Liver (tissue), 9 donors: Measurements from ENCODE around the gene TIMM8B. TPM values are rescaled to one million over a fixed set of nuclear protein-coding genes. Genes with fewer than 3 reads are reported as not detected.

ENCODE experiments used
- DNase-seq: peaks from one replicate; pipeline ENCODE4 v3.0.0-alpha.2; 2017; ENCODE audit warnings: low spot score
- H3K27ac ChIP-seq, 2 donors: one replicate each; pipeline ENCODE4 v1.7.0; 2013; ENCODE audit warnings: inconsistent platforms in 2 of 2, low read length in 2 of 2, control low read depth in 1 of 2, low read depth in 1 of 2, mild to moderate bottlenecking in 1 of 2
- H3K27me3 ChIP-seq, 4 donors: one replicate each; pipeline versions ENCODE4 v1.6.1 to v1.7.0; 2013; ENCODE audit warnings: low read length in 3 of 4, inconsistent platforms in 1 of 4, mild to moderate bottlenecking in 1 of 4, moderate library complexity in 1 of 4; ENCODE audit not compliant: control insufficient read depth in 4 of 4, insufficient read depth in 4 of 4
- H3K36me3 ChIP-seq, 4 donors: one replicate each; pipeline versions ENCODE4 v1.6.1 to v1.7.0; 2013; ENCODE audit warnings: low read length in 3 of 4, mild to moderate bottlenecking in 3 of 4, low read depth in 1 of 4, moderate library complexity in 1 of 4; ENCODE audit not compliant: control insufficient read depth in 4 of 4, insufficient read depth in 3 of 4
- H3K4me1 ChIP-seq, 4 donors: one replicate each; pipeline versions ENCODE4 v1.6.1 to v1.7.0; 2013; ENCODE audit warnings: low read length in 3 of 4, mild to moderate bottlenecking in 3 of 4, moderate library complexity in 1 of 4; ENCODE audit not compliant: control insufficient read depth in 4 of 4, insufficient read depth in 4 of 4
- H3K4me3 ChIP-seq, 3 donors: one replicate each; pipeline versions ENCODE4 v1.6.1 to v1.7.0; 2013; ENCODE audit warnings: low read length in 3 of 3, control low read depth in 1 of 3, low read depth in 1 of 3, mild to moderate bottlenecking in 1 of 3
- H3K9ac ChIP-seq, 2 donors: one replicate each; pipeline ENCODE4 v1.7.0; 2013; ENCODE audit warnings: low read length in 2 of 2, mild to moderate bottlenecking in 2 of 2, moderate library complexity in 2 of 2, control low read depth in 1 of 2, low read depth in 1 of 2
- H3K9me3 ChIP-seq, 4 donors: one replicate each; pipeline versions ENCODE4 v1.6.1 to v1.7.0; 2013; ENCODE audit warnings: low read length in 3 of 4; ENCODE audit not compliant: control insufficient read depth in 4 of 4
- EGR1 ChIP-seq, 2 donors: IDR thresholded peaks; 2 replicates each; pipeline ENCODE4 v1.6.1; 2016 to 2018; ENCODE audit warnings: antibody characterized with exemption in 2 of 2, low read depth in 2 of 2
- FOXA1 ChIP-seq: IDR thresholded peaks from 2 replicates; pipeline ENCODE4 v1.6.1; 2016; ENCODE audit warnings: antibody characterized with exemption
- FOXA2 ChIP-seq: IDR thresholded peaks from 2 replicates; pipeline ENCODE4 v1.6.1; 2016; ENCODE audit warnings: antibody characterized with exemption
- GABPA ChIP-seq, 2 donors: IDR thresholded peaks in 1 of 2; conservative IDR thresholded peaks in 1 of 2; 2 replicates each; pipeline ENCODE4 v1.6.1; 2016; ENCODE audit warnings: antibody characterized with exemption in 2 of 2, mild to moderate bottlenecking in 1 of 2, moderate library complexity in 1 of 2
- HNF4A ChIP-seq, 2 donors: conservative IDR thresholded peaks; 2 replicates each; pipeline ENCODE4 v1.6.1; 2016; ENCODE audit warnings: antibody characterized with exemption in 2 of 2, mild to moderate bottlenecking in 2 of 2
- HNF4G ChIP-seq: IDR thresholded peaks from 2 replicates; pipeline ENCODE4 v1.6.1; 2016; ENCODE audit warnings: antibody characterized with exemption
- JUND ChIP-seq, 2 donors: IDR thresholded peaks; 2 replicates each; pipeline ENCODE4 v1.6.1; 2016; ENCODE audit warnings: antibody characterized with exemption in 2 of 2
- NR2F2 ChIP-seq: IDR thresholded peaks from 2 replicates; pipeline ENCODE4 v1.6.1; 2016; ENCODE audit warnings: antibody characterized with exemption
- RAD21 ChIP-seq, 2 donors: IDR thresholded peaks; 2 replicates each; pipeline ENCODE4 v1.6.1; 2016; ENCODE audit warnings: antibody characterized with exemption in 2 of 2, mild to moderate bottlenecking in 2 of 2
- RXRA ChIP-seq, 2 donors: IDR thresholded peaks; 2 replicates each; pipeline ENCODE4 v1.6.1; 2017 to 2018; ENCODE audit warnings: antibody characterized with exemption in 2 of 2, mild to moderate bottlenecking in 1 of 2
- SP1 ChIP-seq: IDR thresholded peaks from 2 replicates; pipeline ENCODE4 v1.6.1; 2018; ENCODE audit warnings: antibody characterized with exemption, mild to moderate bottlenecking
- TAF1 ChIP-seq: conservative IDR thresholded peaks from 2 replicates; pipeline ENCODE4 v1.6.1; 2016; ENCODE audit warnings: antibody characterized with exemption, mild to moderate bottlenecking
- YY1 ChIP-seq: IDR thresholded peaks from 2 replicates; pipeline ENCODE4 v1.6.1; 2016; ENCODE audit warnings: antibody characterized with exemption, mild to moderate bottlenecking
- WGBS: extraction: QIAGEN DNeasy Blood & Tissue Kit; methylation state at CpG from one replicate; pipeline ENCODE4 v1.1.7; 2013; 5-methylcytosine and 5-hydroxymethylcytosine counted together
- polyA plus RNA-seq, 2 donors: library from polyadenylated mRNA; stranded (reverse) in 1 of 2; unstranded in 1 of 2; fragments of 200-250 nt in 1 of 2; fragments of >200 nt in 1 of 2; fragmentation: Nextera tagmentation in 1 of 2; extraction: Ambion mirVana in 1 of 2; gene quantifications; one replicate each; pipeline versions ENCODE4 v1.2.1 to v1.2.3, GENCODE V29; 2013 to 2015
- total RNA-seq, 2 donors: library from RNA; depleted of rRNA; stranded (reverse); fragments of >200 nt; gene quantifications; one replicate each; pipeline ENCODE4 v1.2.3, GENCODE V29; 2014
- TF ChIP-seq, protein P1 (sequence below): fragments of 150-350 bp; IDR thresholded peaks from 2 replicates; pipeline ENCODE4 v1.5.1; 2017; ENCODE audit warnings: improper control_type of control experiment, low read depth, low read length; ENCODE audit not compliant: missing input control
- TF ChIP-seq, protein P2 (sequence below): IDR thresholded peaks from 2 replicates; pipeline ENCODE4 v1.6.1; 2016; ENCODE audit warnings: antibody characterized with exemption, mild to moderate bottlenecking
- TF ChIP-seq, protein P3 (sequence below): IDR thresholded peaks from 2 replicates; pipeline ENCODE4 v1.6.1; 2016; ENCODE audit warnings: antibody characterized with exemption
- donor health status: healthy.
- donor health status: healthy.
- donor health status: healthy.
- donor health status: healthy.
- donor health status: healthy.

TIMM8B gene, protein sequence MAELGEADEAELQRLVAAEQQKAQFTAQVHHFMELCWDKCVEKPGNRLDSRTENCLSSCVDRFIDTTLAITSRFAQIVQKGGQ
- 10 to 100 TPM; 23.4 to 80.0 TPM for total RNA-seq
- polyA plus RNA-seq = 100 to 1,000 TPM in 1 of 2 donors, 10 to 100 TPM in 1; 77.5 to 108 TPM

DNA sequence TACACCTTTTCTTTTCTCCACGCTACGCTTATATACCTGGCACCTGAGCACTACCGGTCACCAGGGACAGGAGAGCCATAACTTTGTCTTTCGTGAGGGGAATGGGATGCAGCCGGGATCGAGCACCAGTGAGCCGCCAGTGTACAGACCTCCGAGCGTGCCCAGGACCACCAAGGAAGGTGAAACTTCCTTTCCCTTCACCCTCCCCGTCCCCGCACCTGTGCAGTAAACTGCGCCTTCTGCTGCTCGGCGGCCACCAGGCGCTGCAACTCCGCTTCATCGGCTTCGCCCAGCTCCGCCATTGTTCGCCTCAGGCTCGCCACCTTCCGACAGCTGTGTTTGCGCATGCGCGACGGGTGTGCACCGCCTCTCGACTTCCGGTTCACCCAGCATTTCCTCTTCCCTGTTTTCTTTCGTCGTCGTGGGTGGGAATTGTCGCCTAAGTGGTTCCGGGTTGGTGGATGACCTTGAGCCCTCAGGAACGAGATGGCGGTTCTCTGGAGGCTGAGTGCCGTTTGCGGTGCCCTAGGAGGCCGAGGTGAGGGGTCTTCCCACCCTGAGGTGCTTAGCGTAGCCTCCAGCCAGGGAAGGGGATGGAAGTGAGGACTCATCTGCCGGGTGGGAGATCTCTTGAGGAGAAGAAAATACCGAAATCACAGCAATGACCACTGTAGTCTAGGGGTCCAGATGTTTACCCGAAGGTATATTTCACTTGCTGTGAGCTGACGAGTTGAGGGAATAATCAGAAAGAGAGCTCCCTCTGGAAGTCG lies at the start of gene TIMM8B, which contains the start of gene SDHD:
Gene TIMM8B, minus strand, starts transcription at position 335 of the 770 bp plus-strand sequence. Its CDS starts 33 bp downstream, at position 302.
Gene SDHD, plus strand, starts transcription at position 452 of the 770 bp plus-strand sequence. Its CDS starts 35 bp downstream, at position 487.
- under 1% methylated on average over 45 of the region's 45 CpGs for WGBS
- peak within 1 kb of the TSS; percentile 50 to 58 for H3K27ac ChIP-seq
- H3K4me3 ChIP-seq = peak within 1 kb of the TSS; percentile 70 to 99 (median 80)
- peak within 1 kb of the TSS; percentile 89 to 97 for H3K9ac ChIP-seq
- no peaks in the 10 kb centered on the region for H3K9me3 ChIP-seq
- peaks cover 10 to 54% (median 45%) of the 10 kb centered on the region in 4 donors for H3K36me3 ChIP-seq
- peak; percentile 92 for DNase-seq
- H3K4me1 ChIP-seq = peaks cover 3 to 26% (median 21%) of the 10 kb centered on the region in 4 donors
- TF ChIP-seq FOXA2 = peak; percentile 20
- TF ChIP-seq YY1 = peak; percentile 98
- TF ChIP-seq, protein P1, sequence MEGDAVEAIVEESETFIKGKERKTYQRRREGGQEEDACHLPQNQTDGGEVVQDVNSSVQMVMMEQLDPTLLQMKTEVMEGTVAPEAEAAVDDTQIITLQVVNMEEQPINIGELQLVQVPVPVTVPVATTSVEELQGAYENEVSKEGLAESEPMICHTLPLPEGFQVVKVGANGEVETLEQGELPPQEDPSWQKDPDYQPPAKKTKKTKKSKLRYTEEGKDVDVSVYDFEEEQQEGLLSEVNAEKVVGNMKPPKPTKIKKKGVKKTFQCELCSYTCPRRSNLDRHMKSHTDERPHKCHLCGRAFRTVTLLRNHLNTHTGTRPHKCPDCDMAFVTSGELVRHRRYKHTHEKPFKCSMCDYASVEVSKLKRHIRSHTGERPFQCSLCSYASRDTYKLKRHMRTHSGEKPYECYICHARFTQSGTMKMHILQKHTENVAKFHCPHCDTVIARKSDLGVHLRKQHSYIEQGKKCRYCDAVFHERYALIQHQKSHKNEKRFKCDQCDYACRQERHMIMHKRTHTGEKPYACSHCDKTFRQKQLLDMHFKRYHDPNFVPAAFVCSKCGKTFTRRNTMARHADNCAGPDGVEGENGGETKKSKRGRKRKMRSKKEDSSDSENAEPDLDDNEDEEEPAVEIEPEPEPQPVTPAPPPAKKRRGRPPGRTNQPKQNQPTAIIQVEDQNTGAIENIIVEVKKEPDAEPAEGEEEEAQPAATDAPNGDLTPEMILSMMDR = peak; percentile 5
- no peak for TF ChIP-seq JUND (IDR thresholded peaks at IDR 0.05)
- no peak for TF ChIP-seq TAF1
- TF ChIP-seq RAD21 (IDR thresholded peaks at IDR 0.05) = peak; percentile 33 to 60
- TF ChIP-seq HNF4A (conservative IDR thresholded peaks at IDR 0.05) = peak; percentile 29 to 33
- TF ChIP-seq, protein P2, sequence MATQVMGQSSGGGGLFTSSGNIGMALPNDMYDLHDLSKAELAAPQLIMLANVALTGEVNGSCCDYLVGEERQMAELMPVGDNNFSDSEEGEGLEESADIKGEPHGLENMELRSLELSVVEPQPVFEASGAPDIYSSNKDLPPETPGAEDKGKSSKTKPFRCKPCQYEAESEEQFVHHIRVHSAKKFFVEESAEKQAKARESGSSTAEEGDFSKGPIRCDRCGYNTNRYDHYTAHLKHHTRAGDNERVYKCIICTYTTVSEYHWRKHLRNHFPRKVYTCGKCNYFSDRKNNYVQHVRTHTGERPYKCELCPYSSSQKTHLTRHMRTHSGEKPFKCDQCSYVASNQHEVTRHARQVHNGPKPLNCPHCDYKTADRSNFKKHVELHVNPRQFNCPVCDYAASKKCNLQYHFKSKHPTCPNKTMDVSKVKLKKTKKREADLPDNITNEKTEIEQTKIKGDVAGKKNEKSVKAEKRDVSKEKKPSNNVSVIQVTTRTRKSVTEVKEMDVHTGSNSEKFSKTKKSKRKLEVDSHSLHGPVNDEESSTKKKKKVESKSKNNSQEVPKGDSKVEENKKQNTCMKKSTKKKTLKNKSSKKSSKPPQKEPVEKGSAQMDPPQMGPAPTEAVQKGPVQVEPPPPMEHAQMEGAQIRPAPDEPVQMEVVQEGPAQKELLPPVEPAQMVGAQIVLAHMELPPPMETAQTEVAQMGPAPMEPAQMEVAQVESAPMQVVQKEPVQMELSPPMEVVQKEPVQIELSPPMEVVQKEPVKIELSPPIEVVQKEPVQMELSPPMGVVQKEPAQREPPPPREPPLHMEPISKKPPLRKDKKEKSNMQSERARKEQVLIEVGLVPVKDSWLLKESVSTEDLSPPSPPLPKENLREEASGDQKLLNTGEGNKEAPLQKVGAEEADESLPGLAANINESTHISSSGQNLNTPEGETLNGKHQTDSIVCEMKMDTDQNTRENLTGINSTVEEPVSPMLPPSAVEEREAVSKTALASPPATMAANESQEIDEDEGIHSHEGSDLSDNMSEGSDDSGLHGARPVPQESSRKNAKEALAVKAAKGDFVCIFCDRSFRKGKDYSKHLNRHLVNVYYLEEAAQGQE = peak; percentile 36
- no peak for TF ChIP-seq EGR1 (IDR thresholded peaks at IDR 0.05; ENCODE audit: low read depth in 2 of 2)
- TF ChIP-seq GABPA (IDR thresholded peaks at IDR 0.05 in 1 of 2, conservative IDR thresholded peaks at IDR 0.05 in 1 of 2) = peak; percentile 97 to 100
- peak; percentile 51 to 53 for TF ChIP-seq RXRA (IDR thresholded peaks at IDR 0.05)
- TF ChIP-seq NR2F2 = peak; percentile 61
- no peak for TF ChIP-seq HNF4G
- TF ChIP-seq, protein P3, sequence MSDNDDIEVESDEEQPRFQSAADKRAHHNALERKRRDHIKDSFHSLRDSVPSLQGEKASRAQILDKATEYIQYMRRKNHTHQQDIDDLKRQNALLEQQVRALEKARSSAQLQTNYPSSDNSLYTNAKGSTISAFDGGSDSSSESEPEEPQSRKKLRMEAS = peak; percentile 78
- TF ChIP-seq SP1 = peak; percentile 37
- H3K27me3 ChIP-seq = no peaks in the 10 kb centered on the region

DNA sequence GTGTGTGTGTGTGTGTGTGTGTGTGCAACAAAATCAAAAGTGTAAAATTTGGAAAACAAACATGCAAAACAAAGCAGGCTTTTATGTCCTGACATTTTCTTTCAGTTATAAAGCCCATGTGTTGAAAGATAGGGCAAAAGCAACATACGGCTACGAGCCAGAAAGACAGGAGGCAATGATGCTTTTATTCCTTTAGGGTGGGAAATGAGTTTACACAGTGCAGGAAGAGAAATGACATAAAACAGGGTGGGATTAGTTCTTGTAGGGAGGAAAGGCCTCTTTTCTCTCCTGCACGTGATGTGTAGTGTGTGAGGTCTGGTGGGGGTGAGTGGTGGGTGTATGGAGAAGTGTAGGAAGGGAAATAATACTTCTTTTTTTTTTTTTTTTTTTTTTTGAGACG lies 47.9 kb upstream of the TIMM8B start:
- Histone ChIP-seq H3K36me3 (no peaks in the 10 kb centered on the region), H3K4me1 (no peaks in the 10 kb centered on the region), H3K4me3 (no peak overlapping the region), H3K27me3 (no peaks in the 10 kb centered on the region), H3K27ac (no peak overlapping the region), H3K9ac (no peak overlapping the region), H3K9me3 (no peaks in the 10 kb centered on the region)
- DNase-seq = no peak
- TF ChIP-seq FOXA1 (no peak), HNF4A (conservative IDR thresholded peaks at IDR 0.05) (no peak), TAF1 (no peak), GABPA (IDR thresholded peaks at IDR 0.05 in 1 of 2, conservative IDR thresholded peaks at IDR 0.05 in 1 of 2) (no peak), SP1 (no peak)
- TF ChIP-seq, protein P1 = no peak
- 92% methylated on average over 3 of the region's 4 CpGs for WGBS
